BE2C (cell line): ENCODE measurements around the gene GPRIN2. TPM values are rescaled to one million over a fixed set of nuclear protein-coding genes. Genes with fewer than 3 reads are reported as not detected.
A peak's percentile ranks its signal among the peaks of the same experiment; 100 is the strongest.
"Not testable (repeated sequence)": the region's sequence is repeated elsewhere in the genome, so short reads cannot be mapped to it uniquely, and the experiment has no call there.

Source experiments
- DNase-seq: peaks from one replicate; pipeline ENCODE4 v3.0.0-alpha.2; 2020
- H3K27me3 ChIP-seq: fragments of 250-450 bp; sonication (Bioruptor Pico); 2 replicates; pipeline ENCODE4 v1.5.1; 2020; ENCODE audit warnings: mild to moderate bottlenecking
- H3K36me3 ChIP-seq: fragments of 250-450 bp; sonication (Bioruptor Pico); 2 replicates; pipeline ENCODE4 v1.5.1; 2020; ENCODE audit warnings: mild to moderate bottlenecking
- H3K4me1 ChIP-seq: fragments of 250-450 bp; sonication (Bioruptor Pico); 2 replicates; pipeline ENCODE4 v1.5.1; 2020
- H3K4me3 ChIP-seq: 2 replicates; pipeline ENCODE4 v1.5.1; 2011; ENCODE audit warnings: low read depth, low read length
- H3K9me3 ChIP-seq: fragments of 250-450 bp; sonication (Bioruptor Pico); 2 replicates; pipeline ENCODE4 v1.5.1; 2020
- CTCF ChIP-seq: IDR thresholded peaks from 2 replicates; pipeline ENCODE4 v1.5.1; 2012; ENCODE audit warnings: mild to moderate bottlenecking, low read depth, low read length
- polyA plus RNA-seq: library from polyadenylated mRNA; unstranded; fragments of >200 nt; gene quantifications from one replicate; pipeline ENCODE4 v1.2.1, GENCODE V29; 2012; ENCODE audit warnings: low read depth, missing spikeins; ENCODE audit not compliant: insufficient read length, insufficient read depth

Gene GPRIN2
- not detected for polyA plus RNA-seq

GRCh38 chr10:46556515-46557318, at the start of gene GPRIN2:
Gene GPRIN2 (minus strand): TSS chr10:46556658. CDS start chr10:46550736, 5,922 bp downstream.
- Histone ChIP-seq H3K9me3 (no peaks in the 10 kb centered on the region), H3K4me3 (no peak within 1 kb of the TSS), H3K4me1 (no peaks in the 10 kb centered on the region), H3K36me3 (no peaks in the 10 kb centered on the region), H3K27me3 (peaks cover 11% of the 10 kb centered on the region)
- DNase-seq, result peak; percentile 26
- TF ChIP-seq CTCF, result no peak

- not testable (repeated sequence) for H3K4me1 ChIP-seq, H3K4me3 ChIP-seq, DNase-seq, H3K9me3 ChIP-seq, H3K27me3 ChIP-seq, H3K36me3 ChIP-seq
Observed at GRCh38 chr10:46600516-46600915, 44.1 kb upstream of the GPRIN2 start.

GRCh38 chr10:46597616-46598246, 41.3 kb upstream of the GPRIN2 start:
- H3K4me3 ChIP-seq, result peak overlapping the region; percentile 42

GRCh38 chr10:46596570-46596969, 40.1 kb upstream of the GPRIN2 start:
- not testable (repeated sequence) for H3K9me3 ChIP-seq, H3K4me3 ChIP-seq, DNase-seq, H3K27me3 ChIP-seq, H3K36me3 ChIP-seq, H3K4me1 ChIP-seq

More at GRCh38 chr10:46597616-46598246, 41.3 kb upstream of the GPRIN2 start:
- DNase-seq, result peak; percentile 54
- not testable (repeated sequence) for H3K4me1 ChIP-seq, H3K27me3 ChIP-seq, H3K36me3 ChIP-seq, H3K9me3 ChIP-seq
- peak; percentile 14; the same call in 1 of the 2 replicates for TF ChIP-seq CTCF

- not testable (repeated sequence) for H3K27me3 ChIP-seq, H3K4me3 ChIP-seq, H3K9me3 ChIP-seq, H3K4me1 ChIP-seq, DNase-seq, H3K36me3 ChIP-seq
Observed at GRCh38 chr10:46594453-46595063, 38.1 kb upstream of the GPRIN2 start.

GRCh38 chr10:46593307-46593706, 36.8 kb upstream of the GPRIN2 start:
- not testable (repeated sequence) for H3K4me1 ChIP-seq, H3K36me3 ChIP-seq, H3K4me3 ChIP-seq, H3K9me3 ChIP-seq, H3K27me3 ChIP-seq, DNase-seq

GRCh38 chr10:46591053-46591452, 34.6 kb upstream of the GPRIN2 start:
- not testable (repeated sequence) for H3K9me3 ChIP-seq, H3K4me1 ChIP-seq, H3K4me3 ChIP-seq, DNase-seq, H3K27me3 ChIP-seq, H3K36me3 ChIP-seq

- H3K4me1 ChIP-seq, H3K4me3 ChIP-seq, DNase-seq, H3K9me3 ChIP-seq, H3K36me3 ChIP-seq, H3K27me3 ChIP-seq: not testable (repeated sequence)
Observed at GRCh38 chr10:46589589-46589988, 33.1 kb upstream of the GPRIN2 start.

GRCh38 chr10:46588221-46588620, 31.8 kb upstream of the GPRIN2 start:
- DNase-seq, H3K4me1 ChIP-seq, H3K27me3 ChIP-seq, H3K36me3 ChIP-seq, H3K9me3 ChIP-seq, H3K4me3 ChIP-seq: not testable (repeated sequence)

- not testable (repeated sequence) for H3K27me3 ChIP-seq, H3K36me3 ChIP-seq, DNase-seq, H3K4me3 ChIP-seq, H3K4me1 ChIP-seq, H3K9me3 ChIP-seq
Observed at GRCh38 chr10:46587546-46587945, 31.1 kb upstream of the GPRIN2 start.

GRCh38 chr10:46585246-46585645, 28.8 kb upstream of the GPRIN2 start:
- not testable (repeated sequence) for H3K4me1 ChIP-seq, H3K27me3 ChIP-seq, H3K36me3 ChIP-seq, H3K9me3 ChIP-seq, DNase-seq, H3K4me3 ChIP-seq

GRCh38 chr10:46584196-46584595, 27.7 kb upstream of the GPRIN2 start:
- H3K36me3 ChIP-seq, H3K4me1 ChIP-seq, H3K9me3 ChIP-seq, H3K4me3 ChIP-seq, H3K27me3 ChIP-seq, DNase-seq: not testable (repeated sequence)

GRCh38 chr10:46582568-46582967, 26.1 kb upstream of the GPRIN2 start:
- not testable (repeated sequence) for H3K27me3 ChIP-seq, H3K4me3 ChIP-seq, H3K36me3 ChIP-seq, H3K4me1 ChIP-seq, DNase-seq, H3K9me3 ChIP-seq

- not testable (repeated sequence) for H3K36me3 ChIP-seq, H3K4me3 ChIP-seq, H3K9me3 ChIP-seq, H3K4me1 ChIP-seq, DNase-seq, H3K27me3 ChIP-seq
Observed at GRCh38 chr10:46581997-46582396, 25.5 kb upstream of the GPRIN2 start.
